Esophagus squamous epithelium (tissue), 5 donors: Measurements from ENCODE around the gene PSMD6. TPM values are rescaled to one million over a fixed set of nuclear protein-coding genes. Genes with fewer than 3 reads are reported as not detected.

Experiments
- DNase-seq: peaks from one replicate; lab custom pipeline; 2025; lab: John Stamatoyannopoulos, UW
- H3K27ac ChIP-seq, 4 donors: fragments of 200-600 bp; sonication (generic); one replicate each; pipeline ENCODE4 v1.5.1; 2016 to 2019; ENCODE audit warnings: mild to moderate bottlenecking in 1 of 4
- H3K27me3 ChIP-seq, 4 donors: fragments of 200-600 bp; sonication (generic); 1 replicate in 3 of 4; 2 replicates in 1 of 4; pipeline versions ENCODE4 v1.5.1 to v1.6.0; 2017 to 2021; ENCODE audit warnings: antibody characterized with exemption in 1 of 4
- H3K36me3 ChIP-seq, 3 donors: fragments of 200-600 bp; sonication (generic); one replicate each; pipeline ENCODE4 v1.5.1; 2016 to 2019
- H3K4me1 ChIP-seq, 3 donors: fragments of 200-600 bp; sonication (generic); one replicate each; pipeline ENCODE4 v1.5.1; 2017 to 2019
- H3K4me3 ChIP-seq, 4 donors: fragments of 200-600 bp; sonication (generic); 1 replicate in 3 of 4; 2 replicates in 1 of 4; pipeline ENCODE4 v1.5.1; 2016 to 2019; ENCODE audit warnings: mild to moderate bottlenecking in 2 of 4, moderate library complexity in 1 of 4
- H3K9me3 ChIP-seq, 3 donors: fragments of 200-600 bp; sonication (generic); one replicate each; pipeline ENCODE4 v1.5.1; 2016 to 2019
- POLR2A ChIP-seq, 4 donors: fragments of 450-650 bp; IDR thresholded peaks; one replicate each; pipeline ENCODE4 v1.6.1; 2017; ENCODE audit warnings: antibody characterized with exemption in 4 of 4, mild to moderate bottlenecking in 4 of 4, moderate library complexity in 3 of 4
- WGBS, 2 donors: methylation state at CpG; one replicate each; pipeline ENCODE4 v1.1.5; 2018; 5-methylcytosine and 5-hydroxymethylcytosine counted together
- intact Hi-C: fragments of 100-400 bp; cut with DNase I; formaldehyde crosslinking; loops from one replicate; pipeline ENCODE4 v1.15.0; 2022
- total RNA-seq, 4 donors: library from RNA; depleted of rRNA; stranded (reverse); fragments of >200 nt; gene quantifications; one replicate each; pipeline ENCODE4 v1.1.0, GENCODE V29; 2016
- TF ChIP-seq, protein P1 (sequence below), 6 experiments: fragments of 450-650 bp in 4 of 6; fragments of 200-600 bp in 2 of 6; sonication (generic) in 2 of 6; IDR thresholded peaks; one replicate each; pipeline ENCODE4 v1.5.1; 2016 to 2019; ENCODE audit warnings: antibody characterized with exemption in 6 of 6, mild to moderate bottlenecking in 4 of 6, moderate library complexity in 4 of 6
- donor health status: DM: yes; HTN: yes; CAD: no.

The PSMD6 gene
- total RNA-seq, 4 donors from 2014 or later: 53.1 to 102 (median 81.6) TPM

DNA sequence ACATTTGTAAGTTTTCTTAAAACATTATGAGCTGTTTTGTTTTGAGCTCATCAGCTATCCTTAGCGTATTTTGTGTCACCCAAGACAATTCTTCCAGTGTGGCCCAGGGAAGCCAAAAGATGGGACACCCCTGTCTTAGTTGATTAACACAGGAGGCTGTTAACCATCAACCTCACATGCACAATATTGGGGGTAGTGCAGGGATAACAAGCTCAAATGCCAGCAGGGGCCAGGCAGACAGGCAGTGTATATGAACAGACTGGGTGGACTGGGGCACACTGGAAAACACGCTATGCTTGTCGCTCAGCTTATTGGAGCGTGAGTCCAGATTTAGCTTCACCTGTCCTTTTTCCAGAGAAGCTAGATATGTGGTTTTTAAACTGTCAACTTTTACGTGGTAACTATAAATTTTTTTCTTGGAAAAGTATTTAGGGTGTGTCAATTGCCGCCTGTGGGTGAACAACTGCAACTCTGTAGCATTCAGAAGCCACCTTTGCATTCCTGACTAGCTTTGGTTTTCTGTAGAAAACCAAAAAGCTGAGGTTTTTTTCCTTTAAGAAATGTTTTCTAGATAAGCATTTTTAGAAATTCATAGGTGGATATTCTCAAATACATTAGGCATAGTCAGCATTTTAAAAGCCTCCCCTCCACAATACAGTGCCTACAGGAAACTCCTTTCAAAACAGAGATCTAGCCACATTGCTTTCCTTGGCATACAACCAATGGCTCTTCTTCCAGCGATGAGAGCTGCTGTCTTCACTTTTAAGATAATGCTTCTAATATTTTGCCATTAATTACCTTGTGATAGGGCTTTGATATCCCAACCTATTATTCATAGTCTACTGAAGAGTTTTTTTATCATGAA, 14.6 kb downstream of the PSMD6 start:
- TF ChIP-seq POLR2A (IDR thresholded peaks at IDR 0.05): no peak
- TF ChIP-seq, protein P1, sequence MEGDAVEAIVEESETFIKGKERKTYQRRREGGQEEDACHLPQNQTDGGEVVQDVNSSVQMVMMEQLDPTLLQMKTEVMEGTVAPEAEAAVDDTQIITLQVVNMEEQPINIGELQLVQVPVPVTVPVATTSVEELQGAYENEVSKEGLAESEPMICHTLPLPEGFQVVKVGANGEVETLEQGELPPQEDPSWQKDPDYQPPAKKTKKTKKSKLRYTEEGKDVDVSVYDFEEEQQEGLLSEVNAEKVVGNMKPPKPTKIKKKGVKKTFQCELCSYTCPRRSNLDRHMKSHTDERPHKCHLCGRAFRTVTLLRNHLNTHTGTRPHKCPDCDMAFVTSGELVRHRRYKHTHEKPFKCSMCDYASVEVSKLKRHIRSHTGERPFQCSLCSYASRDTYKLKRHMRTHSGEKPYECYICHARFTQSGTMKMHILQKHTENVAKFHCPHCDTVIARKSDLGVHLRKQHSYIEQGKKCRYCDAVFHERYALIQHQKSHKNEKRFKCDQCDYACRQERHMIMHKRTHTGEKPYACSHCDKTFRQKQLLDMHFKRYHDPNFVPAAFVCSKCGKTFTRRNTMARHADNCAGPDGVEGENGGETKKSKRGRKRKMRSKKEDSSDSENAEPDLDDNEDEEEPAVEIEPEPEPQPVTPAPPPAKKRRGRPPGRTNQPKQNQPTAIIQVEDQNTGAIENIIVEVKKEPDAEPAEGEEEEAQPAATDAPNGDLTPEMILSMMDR (IDR thresholded peaks at IDR 0.05): no peak
- Histone ChIP-seq H3K36me3 (peaks cover 5 to 100% (median 36%) of the 10 kb centered on the region in 3 donors), H3K9me3 (no peaks in the 10 kb centered on the region), H3K4me1 (peaks cover 0 to 14% (median 5%) of the 10 kb centered on the region in 3 donors), H3K27me3 (no peaks in the 10 kb centered on the region), H3K4me3 (no peak overlapping the region), H3K27ac (peak overlapping the region in 2 of 4 donors; percentile 21 to 25)
- DNase-seq: no peak
- 76 to 80% methylated on average over 7 of the region's 7 CpGs for WGBS, 2 donors
- intact Hi-C loops: no loop called here

DNA sequence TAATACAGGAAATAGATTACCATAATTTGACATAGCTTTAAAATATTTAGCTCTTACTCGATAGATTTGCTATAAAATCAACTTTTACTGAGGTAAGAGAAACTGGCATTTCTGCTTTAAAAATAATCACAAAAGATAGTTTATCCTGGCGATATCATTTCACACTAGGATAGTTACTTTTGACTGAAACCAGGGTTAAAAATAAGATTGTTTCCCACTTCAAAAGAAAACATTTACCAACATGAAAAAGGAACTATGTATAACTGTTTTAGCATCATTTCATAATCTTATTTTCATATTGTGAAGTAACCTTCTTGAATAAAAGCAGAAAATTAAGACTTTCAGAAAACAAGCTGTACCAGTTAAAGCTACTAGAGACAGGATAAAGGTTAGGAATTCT, 15.3 kb downstream of the PSMD6 start:
- Histone ChIP-seq H3K9me3 (no peaks in the 10 kb centered on the region), H3K27ac (no peak overlapping the region), H3K36me3 (peaks cover 5 to 98% (median 33%) of the 10 kb centered on the region in 3 donors), H3K4me1 (peaks cover 0 to 14% (median 5%) of the 10 kb centered on the region in 3 donors), H3K27me3 (no peaks in the 10 kb centered on the region), H3K4me3 (no peak overlapping the region)
- TF ChIP-seq, protein P1 (IDR thresholded peaks at IDR 0.05): no peak
- no peak for TF ChIP-seq POLR2A (IDR thresholded peaks at IDR 0.05)
- WGBS, 2 donors: 76 to 82% methylated on average over 2 of the region's 2 CpGs
- DNase-seq: no peak
- intact Hi-C loops: no loop called here

DNA sequence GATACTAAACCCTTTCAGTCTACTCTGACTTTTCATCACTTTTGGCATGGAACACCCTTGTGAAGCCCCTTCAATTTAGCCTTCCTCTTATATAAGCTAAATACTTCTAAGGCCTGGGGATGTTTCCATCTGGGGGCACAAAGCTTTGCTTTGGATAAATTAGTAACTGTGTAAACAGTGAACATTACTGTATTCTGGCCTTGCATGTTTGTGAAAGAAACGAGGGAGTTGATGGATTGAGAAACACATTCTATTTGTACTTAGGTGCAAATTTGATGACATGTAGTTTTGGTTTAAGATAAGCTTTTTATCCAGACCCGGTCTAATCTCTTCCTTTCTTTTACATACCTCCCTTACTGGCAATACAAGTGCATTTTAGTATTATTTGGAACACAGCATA, 19.7 kb downstream of the PSMD6 start:
- intact Hi-C loops: no loop called here
- no peaks in the 10 kb centered on the region for H3K27me3 ChIP-seq
- no peak overlapping the region for H3K27ac ChIP-seq
- WGBS, 2 donors: 56 to 60% methylated on average over 2 of the region's 2 CpGs
- no peaks in the 10 kb centered on the region for H3K9me3 ChIP-seq
- peaks cover 0 to 92% (median 10%) of the 10 kb centered on the region in 3 donors for H3K36me3 ChIP-seq
- DNase-seq: no peak
- H3K4me1 ChIP-seq: peaks cover 0 to 3% (median 0%) of the 10 kb centered on the region in 3 donors
- TF ChIP-seq, protein P1 (IDR thresholded peaks at IDR 0.05): no peak
- TF ChIP-seq POLR2A (IDR thresholded peaks at IDR 0.05): no peak
- H3K4me3 ChIP-seq: no peak overlapping the region

DNA sequence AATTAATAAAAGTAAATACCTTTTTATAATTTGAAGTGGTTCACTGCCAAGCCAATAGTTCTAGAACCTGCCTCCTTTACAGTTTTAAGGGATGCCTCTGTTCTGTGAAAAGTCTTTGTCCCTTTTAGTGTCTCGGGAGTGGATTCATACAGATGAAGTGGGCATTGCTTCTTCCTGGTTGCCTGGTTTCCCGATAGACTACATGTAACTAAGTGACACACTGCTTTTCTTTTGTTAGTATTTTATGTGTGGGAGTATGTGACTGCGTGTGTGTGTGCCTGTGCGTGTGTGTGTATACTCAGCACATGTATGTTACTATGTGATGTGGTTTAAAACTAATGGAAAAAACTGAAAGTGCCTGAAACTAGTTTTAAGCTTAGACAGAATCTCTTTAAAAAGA, 21.1 kb downstream of the PSMD6 start:
- Histone ChIP-seq H3K27me3 (no peaks in the 10 kb centered on the region), H3K36me3 (peaks cover 0 to 92% (median 10%) of the 10 kb centered on the region in 3 donors), H3K4me3 (no peak overlapping the region), H3K4me1 (no peaks in the 10 kb centered on the region), H3K27ac (no peak overlapping the region), H3K9me3 (no peaks in the 10 kb centered on the region)
- 82 to 85% methylated on average over 4 of the region's 4 CpGs for WGBS, 2 donors
- TF ChIP-seq, protein P1 (IDR thresholded peaks at IDR 0.05): no peak
- no peak for TF ChIP-seq POLR2A (IDR thresholded peaks at IDR 0.05)
- intact Hi-C loops: no loop called here
- DNase-seq: no peak

DNA sequence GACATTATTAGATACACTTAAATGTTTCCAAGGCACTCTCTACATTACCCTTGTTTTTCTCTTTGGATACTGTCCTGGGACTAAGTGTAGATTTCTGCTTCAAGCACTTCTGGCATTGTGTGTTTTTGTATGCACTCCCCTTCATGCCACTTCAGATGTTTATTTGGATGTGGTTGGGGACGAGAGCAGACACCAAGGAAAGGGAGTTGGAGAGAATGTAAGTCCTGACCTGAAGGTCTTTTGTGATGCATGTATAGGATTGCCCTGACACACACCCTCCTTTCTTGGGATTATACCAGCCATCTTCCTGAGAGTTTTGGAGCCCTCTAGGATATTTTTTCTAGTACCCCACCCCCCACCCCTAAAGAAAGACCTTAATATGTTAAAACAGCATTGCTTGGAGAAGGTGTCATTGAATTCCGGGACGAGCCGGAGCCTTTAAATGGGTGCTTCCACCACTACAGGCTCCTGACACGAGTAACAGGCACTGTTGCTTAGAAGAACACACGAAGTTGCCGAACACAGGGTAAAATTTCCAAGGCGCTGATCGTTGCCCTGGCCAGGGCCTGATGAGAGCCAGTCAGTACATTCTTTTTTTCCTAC, 22.7 kb downstream of the PSMD6 start:
- peaks cover 7 to 92% (median 11%) of the 10 kb centered on the region in 3 donors for H3K36me3 ChIP-seq
- TF ChIP-seq POLR2A (IDR thresholded peaks at IDR 0.05): no peak
- TF ChIP-seq, protein P1 (IDR thresholded peaks at IDR 0.05): no peak
- intact Hi-C loops: no loop called here

More for the DNA sequence above, 22.7 kb downstream of the PSMD6 start:
- no peaks in the 10 kb centered on the region for H3K9me3 ChIP-seq
- 79 to 88% methylated on average over 9 of the region's 9 CpGs for WGBS, 2 donors
- no peak overlapping the region for H3K27ac ChIP-seq
- no peaks in the 10 kb centered on the region for H3K27me3 ChIP-seq
- DNase-seq: no peak
- no peak overlapping the region for H3K4me3 ChIP-seq
- no peaks in the 10 kb centered on the region for H3K4me1 ChIP-seq
